Left forelimb (tissue), 1 donor: ENCODE measurements around the gene PRTN3.
"Not testable (repeated sequence)": the region's sequence is repeated elsewhere in the genome, so short reads cannot be mapped to it uniquely, and the experiment has no call there.

Experiments
- DNase-seq: peaks from one replicate; pipeline ENCODE4 v3.0.0-alpha.2; 2018; ENCODE audit warnings: low spot score

Gene PRTN3

DNA sequence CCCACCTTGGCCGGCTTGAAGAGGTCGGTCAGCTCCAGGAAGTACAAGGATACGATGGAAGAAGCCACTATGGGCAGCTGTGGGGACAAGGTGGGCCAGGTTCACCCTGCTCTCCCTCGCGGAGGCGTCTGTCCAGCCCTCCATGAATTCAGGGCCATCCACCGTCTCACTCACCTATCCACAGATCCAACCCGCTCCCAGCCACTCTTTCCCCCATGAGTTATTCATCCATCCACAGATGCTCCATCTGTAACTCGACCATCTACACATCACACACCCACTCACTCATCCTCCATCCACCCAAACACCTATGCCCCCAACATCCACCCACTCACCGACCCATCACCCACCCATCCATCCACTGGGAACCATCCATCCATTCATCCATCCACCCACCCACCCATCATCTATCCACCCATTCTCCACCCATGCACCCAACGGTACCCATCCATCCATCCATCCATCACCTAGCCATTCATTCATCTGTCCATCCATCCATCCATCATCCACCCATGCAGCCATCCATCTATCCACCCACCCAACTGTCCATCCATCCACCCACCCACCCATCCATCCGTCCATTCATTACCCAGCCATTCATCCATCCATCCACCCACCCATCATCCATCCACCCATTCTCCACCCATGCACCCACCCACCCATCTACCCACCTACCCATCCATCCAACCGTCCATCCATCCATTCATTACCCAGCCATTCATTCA is 24.9 kb upstream of the PRTN3 start:
- no peak for DNase-seq

DNA sequence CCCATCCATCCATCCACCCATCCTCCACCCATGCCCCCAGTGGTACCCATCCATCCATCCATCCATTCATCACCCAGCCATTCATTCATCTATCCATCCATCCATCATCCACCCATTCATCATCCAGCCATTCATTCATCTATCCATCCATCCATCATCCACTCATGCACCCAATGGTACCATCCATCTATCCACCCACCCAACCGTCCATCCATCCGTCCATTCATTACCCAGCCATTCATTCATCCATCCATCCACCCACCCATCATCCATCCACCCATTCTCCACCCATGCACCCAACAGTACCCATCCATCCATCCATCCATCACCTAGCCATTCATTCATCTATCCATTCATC is 24.3 kb upstream of the PRTN3 start:
- no peak for DNase-seq

GRCh38 chr19:820212-820611 is 20.6 kb upstream of the PRTN3 start:
- DNase-seq = not testable (repeated sequence)

DNA sequence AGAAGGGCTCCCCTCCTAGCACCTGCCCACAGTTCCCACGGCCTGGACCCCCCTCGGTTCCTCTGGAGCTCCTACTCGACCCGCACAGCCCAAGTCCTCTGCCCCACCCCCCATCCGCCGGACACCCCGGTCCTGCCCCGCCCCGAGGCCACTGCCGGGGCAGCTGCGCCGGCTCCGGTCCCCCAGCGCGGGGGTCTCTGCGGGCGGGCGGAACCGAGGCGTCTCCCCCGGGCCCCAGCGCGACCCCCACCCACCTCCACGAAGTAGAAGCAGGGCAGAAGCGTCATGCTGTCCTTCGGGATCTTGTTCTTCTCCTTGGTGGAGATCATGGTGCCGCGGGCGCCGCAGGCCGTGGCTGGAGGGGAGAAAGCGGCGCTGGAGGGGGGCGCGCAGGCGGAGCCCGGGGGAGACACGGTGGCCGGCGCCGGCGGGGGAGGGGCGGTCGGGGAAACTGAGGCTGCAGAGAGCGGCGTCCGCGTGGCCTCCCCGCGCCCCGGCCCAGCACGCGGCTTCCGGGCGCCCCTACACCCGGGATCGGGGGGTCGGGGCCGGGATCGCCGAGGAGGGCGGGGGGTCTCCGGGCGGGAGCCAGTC is 19.5 kb upstream of the PRTN3 start:
- no peak for DNase-seq

- DNase-seq = no peak
These were observed 18.8 kb upstream of the PRTN3 start, which contains the start of gene PLPPR3 for GRCh38 chr19:821825-822503. Gene PLPPR3 (minus strand): TSS chr19:821955. CDS start chr19:821559, 396 bp downstream.

GRCh38 chr19:823565-824121 is 17.2 kb upstream of the PRTN3 start:
- DNase-seq = no peak

DNA sequence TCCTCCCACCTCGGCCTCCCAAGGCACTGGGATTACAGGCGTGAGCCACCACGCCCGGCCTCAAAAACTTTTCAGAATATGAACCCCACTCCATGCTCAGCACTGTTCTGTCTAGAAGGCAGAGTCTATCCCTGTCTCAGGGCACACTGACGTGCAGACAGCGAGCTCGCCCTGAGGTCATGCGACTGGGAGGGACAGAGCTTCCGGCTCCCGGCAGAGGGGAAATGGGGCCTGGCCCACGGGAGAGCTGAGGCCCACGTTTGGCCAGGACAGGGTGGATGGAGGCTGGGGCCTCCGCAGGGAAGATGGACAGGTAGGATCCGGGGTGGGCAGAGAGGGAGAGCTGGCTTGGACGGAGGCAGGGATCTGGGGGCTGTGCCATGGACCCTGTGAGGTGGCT is 15.9 kb upstream of the PRTN3 start:
- DNase-seq = no peak

GRCh38 chr19:825897-826644 is 14.7 kb upstream of the PRTN3 start:
- no peak for DNase-seq

GRCh38 chr19:827314-827709 is 13.5 kb upstream of the PRTN3 start:
- DNase-seq = no peak

DNA sequence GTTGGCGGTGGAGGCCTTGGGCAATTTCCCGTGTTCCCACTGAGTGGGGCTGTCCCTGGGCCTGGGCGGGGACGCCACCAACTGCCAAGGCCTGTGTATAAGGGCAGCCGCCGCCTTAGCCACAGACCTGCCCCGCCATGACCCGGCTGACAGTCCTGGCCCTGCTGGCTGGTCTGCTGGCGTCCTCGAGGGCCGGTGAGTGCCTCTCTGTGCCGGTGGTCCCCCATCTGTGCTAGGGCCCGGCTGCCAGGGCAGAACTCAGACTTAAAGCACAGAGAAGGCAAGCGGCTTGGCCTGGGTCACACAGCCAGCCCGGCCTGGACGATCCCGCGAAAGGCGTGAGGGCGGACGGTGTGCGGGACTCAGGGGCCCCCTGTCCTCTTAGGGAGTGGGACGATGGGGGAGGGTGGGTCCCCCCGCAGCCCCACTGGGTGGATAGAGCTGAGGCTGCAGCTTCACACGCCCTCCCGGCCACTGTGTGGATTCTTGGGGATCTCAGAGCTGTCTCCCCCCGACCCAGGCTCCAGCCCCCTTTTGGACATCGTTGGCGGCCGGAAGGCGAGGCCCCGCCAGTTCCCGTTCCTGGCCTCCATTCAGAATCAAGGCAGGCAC is 13.0 kb upstream of the PRTN3 start, which contains the start of gene AZU1:
TSS of gene AZU1 (plus strand) at position 128 of the 612 bp plus-strand sequence. CDS start at position 138, 10 bp downstream.
- no peak for DNase-seq

- DNase-seq = no peak
These were observed 11.6 kb upstream of the PRTN3 start for GRCh38 chr19:829129-829758.

DNA sequence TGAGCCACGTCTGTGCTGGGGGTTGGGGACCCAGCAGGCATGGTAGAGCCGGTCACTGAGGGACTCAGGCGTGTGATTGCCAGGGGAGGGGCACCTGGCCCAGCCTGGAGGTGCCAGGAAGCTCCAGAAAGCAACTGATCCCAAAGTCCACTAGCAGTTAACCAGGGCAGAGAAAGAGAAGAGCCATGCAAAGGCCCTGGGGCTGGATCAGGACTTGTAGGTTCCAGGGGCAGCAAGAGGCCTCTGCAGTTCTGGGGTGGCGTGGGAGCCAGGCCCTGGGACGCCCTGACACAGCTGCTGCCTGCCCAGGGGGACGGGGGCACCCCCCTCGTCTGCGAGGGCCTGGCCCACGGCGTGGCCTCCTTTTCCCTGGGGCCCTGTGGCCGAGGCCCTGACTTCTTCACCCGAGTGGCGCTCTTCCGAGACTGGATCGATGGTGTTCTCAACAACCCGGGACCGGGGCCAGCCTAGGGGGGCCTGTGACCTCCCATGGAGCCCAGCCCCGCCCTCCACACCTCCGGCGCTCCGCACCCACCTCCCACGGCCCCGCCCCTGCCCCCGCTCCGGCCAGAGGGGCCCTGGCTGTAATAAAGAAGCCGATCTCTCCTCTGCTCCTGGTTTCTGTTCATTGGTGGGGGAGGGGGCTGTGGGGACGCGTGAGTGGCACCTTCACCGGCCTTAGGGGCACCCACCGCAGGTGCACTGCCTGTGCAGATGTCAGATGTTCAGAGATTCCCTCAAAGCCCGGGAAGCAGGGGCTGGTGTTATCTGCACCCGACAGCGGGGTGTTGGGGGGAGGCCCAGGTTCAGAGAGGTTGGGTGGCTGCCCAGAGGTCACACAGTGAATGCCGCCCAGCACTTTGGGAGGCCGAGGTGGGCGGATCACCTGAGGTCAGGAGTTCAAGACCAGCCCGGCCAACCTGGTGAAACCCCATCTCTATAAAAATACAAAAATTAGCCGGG is 9.1 kb upstream of the PRTN3 start:
- no peak for DNase-seq

DNA sequence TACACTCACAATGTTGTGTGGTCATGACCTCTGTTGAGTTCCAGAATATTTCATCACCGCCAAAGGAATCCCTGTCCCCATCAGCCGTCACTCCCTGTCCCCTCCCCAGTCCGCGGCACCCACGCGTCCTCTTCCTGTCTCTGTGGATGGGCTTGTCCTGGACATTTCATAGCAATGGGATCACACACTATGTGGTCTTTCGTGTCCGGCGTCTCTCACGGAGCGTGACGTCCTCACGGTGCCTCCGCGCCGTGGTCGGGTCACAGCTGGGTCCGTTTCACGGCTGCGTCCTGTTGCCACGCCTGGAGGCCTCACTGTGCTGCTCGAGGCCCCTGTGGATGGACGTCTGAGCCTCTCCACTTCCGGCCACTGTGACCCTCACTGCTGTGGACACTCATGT is 6.6 kb upstream of the PRTN3 start:
- DNase-seq = no peak

- DNase-seq = no peak
These were observed 5.5 kb upstream of the PRTN3 start for GRCh38 chr19:835210-835810.

DNA sequence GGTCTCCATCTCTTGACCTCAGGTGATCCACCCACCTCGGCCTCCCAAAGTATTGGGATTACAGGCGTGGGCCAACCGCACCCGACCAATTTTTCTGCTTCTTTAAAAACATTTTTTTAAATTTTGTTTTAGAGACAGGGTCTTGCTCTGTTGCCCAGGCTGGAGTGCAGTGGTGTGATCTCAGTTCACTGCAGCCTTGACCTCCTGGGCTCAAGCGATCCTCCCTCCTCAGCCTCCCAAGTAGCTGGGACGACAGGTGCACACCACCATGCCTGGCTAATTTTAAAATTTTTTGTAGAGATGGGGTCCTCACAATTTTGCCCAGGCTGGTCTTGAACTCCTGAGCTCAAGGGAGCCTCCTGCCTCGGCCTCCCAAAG is 2.0 kb downstream of the PRTN3 start:
- not testable (repeated sequence) for DNase-seq

DNA sequence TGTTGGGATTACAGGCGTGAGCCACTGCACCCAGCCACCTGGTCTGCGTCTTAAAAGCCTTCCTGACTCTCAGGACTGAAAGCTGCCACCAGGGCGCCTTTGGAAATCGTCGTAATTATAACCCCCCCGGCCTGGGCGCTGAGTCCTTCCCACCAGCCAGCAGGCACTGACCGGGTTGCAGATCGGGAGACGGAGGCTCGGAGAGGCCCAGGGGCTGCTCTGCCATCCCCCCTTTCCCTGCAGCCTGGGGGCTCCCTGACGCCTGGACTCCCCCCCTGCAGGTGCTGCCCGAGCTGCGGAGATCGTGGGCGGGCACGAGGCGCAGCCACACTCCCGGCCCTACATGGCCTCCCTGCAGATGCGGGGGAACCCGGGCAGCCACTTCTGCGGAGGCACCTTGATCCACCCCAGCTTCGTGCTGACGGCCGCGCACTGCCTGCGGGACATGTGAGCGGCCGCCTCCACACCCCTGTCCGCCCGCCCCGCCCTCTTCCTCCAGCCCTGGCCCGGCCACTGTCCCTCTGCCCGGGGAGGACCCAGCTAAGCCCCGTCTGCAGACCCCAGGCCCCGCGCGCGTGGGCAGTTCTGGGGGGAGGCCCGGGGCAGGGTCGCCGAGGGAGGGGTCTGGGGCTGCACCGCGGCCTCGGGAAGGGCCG is 2.5 kb downstream of the PRTN3 start:
- peak; percentile 62 for DNase-seq

DNA sequence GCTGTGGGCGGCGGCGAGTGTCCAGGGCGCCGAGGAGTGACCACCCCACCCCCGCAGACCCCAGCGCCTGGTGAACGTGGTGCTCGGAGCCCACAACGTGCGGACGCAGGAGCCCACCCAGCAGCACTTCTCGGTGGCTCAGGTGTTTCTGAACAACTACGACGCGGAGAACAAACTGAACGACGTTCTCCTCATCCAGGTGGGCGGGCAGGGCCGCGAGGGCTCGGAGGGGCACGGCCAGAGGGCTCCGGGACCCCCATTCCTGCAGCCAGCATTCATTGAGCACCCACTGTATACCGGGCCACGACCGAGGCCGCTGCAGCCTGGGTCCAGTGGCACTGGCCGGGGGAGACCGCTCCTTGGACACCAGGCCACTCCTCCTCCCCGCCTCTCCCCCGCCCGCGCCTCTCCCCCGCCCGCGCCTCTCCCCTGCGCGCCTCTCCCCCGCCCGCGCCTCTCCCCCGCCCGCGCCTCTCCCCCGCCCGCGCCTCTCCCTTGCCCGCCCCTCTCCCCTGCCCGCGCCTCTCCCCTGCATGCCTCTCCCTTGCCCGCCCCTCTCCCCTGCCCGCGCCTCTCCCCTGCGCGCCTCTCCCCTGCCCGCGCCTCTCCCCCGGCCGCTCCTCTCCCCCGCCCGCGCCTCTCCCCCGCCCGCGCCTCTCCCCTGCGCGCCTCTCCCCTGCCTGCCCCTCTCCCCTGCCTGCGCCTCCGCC is 3.2 kb downstream of the PRTN3 start:
- DNase-seq = no peak

- no peak for DNase-seq
These were observed 3.8 kb downstream of the PRTN3 start for GRCh38 chr19:844546-844971.
